ENCODE data around the gene NINL.

Gene NINL

GRCh38 chr20:25493748-25494505 lies 91.4 kb downstream of the NINL start:
- TF ChIP-seq, protein P1, sequence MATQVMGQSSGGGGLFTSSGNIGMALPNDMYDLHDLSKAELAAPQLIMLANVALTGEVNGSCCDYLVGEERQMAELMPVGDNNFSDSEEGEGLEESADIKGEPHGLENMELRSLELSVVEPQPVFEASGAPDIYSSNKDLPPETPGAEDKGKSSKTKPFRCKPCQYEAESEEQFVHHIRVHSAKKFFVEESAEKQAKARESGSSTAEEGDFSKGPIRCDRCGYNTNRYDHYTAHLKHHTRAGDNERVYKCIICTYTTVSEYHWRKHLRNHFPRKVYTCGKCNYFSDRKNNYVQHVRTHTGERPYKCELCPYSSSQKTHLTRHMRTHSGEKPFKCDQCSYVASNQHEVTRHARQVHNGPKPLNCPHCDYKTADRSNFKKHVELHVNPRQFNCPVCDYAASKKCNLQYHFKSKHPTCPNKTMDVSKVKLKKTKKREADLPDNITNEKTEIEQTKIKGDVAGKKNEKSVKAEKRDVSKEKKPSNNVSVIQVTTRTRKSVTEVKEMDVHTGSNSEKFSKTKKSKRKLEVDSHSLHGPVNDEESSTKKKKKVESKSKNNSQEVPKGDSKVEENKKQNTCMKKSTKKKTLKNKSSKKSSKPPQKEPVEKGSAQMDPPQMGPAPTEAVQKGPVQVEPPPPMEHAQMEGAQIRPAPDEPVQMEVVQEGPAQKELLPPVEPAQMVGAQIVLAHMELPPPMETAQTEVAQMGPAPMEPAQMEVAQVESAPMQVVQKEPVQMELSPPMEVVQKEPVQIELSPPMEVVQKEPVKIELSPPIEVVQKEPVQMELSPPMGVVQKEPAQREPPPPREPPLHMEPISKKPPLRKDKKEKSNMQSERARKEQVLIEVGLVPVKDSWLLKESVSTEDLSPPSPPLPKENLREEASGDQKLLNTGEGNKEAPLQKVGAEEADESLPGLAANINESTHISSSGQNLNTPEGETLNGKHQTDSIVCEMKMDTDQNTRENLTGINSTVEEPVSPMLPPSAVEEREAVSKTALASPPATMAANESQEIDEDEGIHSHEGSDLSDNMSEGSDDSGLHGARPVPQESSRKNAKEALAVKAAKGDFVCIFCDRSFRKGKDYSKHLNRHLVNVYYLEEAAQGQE (IDR thresholded peaks at IDR 0.05; ENCODE audit: insufficient read depth in 1 of 2, low read depth in 2 of 2, low read length in 2 of 2) = no peak
- TF ChIP-seq TAF1 (IDR thresholded peaks at IDR 0.05; ENCODE audit: borderline replicate concordance, insufficient read depth, low read length) (no peak), FOXP2 (optimal IDR thresholded peaks at IDR 0.05; ENCODE audit: borderline replicate concordance, extremely low read depth, extremely low read length, insufficient read depth) (no peak), POLR2AphosphoS5 (IDR thresholded peaks at IDR 0.05; ENCODE audit: low read depth, low read length) (no peak), SIN3A (IDR thresholded peaks at IDR 0.05; ENCODE audit: borderline replicate concordance, insufficient read depth, low read length) (no peak)

- TF ChIP-seq FOXP2 (optimal IDR thresholded peaks at IDR 0.05; ENCODE audit: borderline replicate concordance, extremely low read depth, extremely low read length, insufficient read depth) (no peak), TAF1 (IDR thresholded peaks at IDR 0.05; ENCODE audit: borderline replicate concordance, insufficient read depth, low read length) (no peak), POLR2AphosphoS5 (IDR thresholded peaks at IDR 0.05; ENCODE audit: low read depth, low read length) (no peak), SIN3A (IDR thresholded peaks at IDR 0.05; ENCODE audit: borderline replicate concordance, insufficient read depth, low read length) (no peak)
- TF ChIP-seq, protein P1 (IDR thresholded peaks at IDR 0.05; ENCODE audit: insufficient read depth in 1 of 2, low read depth in 2 of 2, low read length in 2 of 2) = no peak
Observed at GRCh38 chr20:25493137-25493536, 92.2 kb downstream of the NINL start.

DNA sequence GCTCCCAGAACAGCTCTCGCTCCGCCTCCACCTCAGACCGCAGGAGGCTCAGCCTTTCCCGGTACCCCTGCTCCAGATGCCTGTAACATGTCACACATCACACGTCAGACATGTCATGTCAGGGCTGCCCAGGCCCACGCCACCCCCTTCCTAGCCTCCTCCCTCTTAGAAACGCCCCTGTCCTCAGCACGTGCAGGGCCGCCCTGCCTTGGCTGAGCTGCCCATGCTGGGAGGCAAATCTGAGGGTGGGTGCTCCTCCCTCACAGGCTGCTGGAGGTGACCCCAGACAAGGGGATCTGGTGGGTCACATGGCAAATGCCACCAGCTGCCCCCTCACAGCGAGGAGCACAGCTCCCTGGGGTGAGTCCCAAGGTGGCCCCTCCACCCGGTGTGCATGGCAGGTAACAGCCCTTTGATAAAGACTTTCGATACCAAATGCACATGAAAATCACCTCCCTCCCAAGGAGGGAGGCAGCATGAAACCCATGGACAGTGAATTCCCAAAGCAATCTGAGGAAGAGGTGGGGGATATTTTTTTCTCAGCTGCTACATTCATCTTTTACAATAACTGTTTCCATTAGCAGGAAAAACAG lies 93.8 kb downstream of the NINL start:
- no peak for TF ChIP-seq FOXP2 (optimal IDR thresholded peaks at IDR 0.05; ENCODE audit: borderline replicate concordance, extremely low read depth, extremely low read length, insufficient read depth)
- no peak for TF ChIP-seq TAF1 (IDR thresholded peaks at IDR 0.05; ENCODE audit: borderline replicate concordance, insufficient read depth, low read length)
- TF ChIP-seq POLR2AphosphoS5 (IDR thresholded peaks at IDR 0.05; ENCODE audit: low read depth, low read length) = no peak
- no peak for TF ChIP-seq SIN3A (IDR thresholded peaks at IDR 0.05; ENCODE audit: borderline replicate concordance, insufficient read depth, low read length)
- TF ChIP-seq, protein P1 (IDR thresholded peaks at IDR 0.05; ENCODE audit: insufficient read depth in 1 of 2, low read depth in 2 of 2, low read length in 2 of 2) = no peak

DNA sequence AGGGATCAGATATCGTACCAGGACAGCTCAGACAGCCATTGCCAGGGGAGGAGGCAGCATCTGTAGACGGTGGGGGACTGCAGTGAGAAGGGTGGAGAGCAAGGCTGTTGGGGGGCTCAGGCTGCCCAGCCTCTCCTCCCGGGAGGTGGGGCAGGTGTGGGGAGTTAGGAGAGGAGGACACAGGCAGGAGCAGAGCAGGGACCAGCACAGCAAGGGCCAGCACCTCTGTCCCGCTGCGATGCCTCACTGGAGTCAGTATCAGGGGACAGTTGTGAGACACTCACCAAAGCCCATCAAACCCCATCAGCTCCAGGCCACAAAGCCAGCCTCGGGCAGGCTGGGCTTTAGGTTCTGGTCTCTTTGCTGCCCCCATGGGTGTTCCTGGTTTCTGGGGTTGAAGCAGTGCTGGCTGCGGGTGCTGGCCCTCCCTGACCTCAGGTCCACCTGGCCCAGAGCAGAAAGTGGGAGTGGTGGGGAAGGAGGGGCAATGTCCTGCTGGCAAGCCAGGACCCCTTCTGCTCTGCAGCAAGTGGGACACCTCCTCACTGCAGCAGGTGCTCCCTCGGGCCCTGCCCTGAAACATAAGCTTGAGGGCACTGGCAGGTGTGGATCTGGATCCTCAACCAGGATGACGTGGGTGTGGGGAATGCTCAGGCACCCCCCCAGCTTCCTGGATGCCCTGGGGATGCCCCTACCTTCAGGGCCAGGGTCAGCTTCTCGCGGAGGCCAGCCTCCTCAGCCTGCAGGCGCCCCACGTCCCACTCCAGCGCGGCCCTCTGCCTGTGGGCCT lies 94.5 kb downstream of the NINL start:
- TF ChIP-seq POLR2AphosphoS5 (IDR thresholded peaks at IDR 0.05; ENCODE audit: low read depth, low read length) = no peak
- no peak for TF ChIP-seq SIN3A (IDR thresholded peaks at IDR 0.05; ENCODE audit: borderline replicate concordance, insufficient read depth, low read length)
- TF ChIP-seq FOXP2 (optimal IDR thresholded peaks at IDR 0.05; ENCODE audit: borderline replicate concordance, extremely low read depth, extremely low read length, insufficient read depth) = no peak
- no peak for TF ChIP-seq TAF1 (IDR thresholded peaks at IDR 0.05; ENCODE audit: borderline replicate concordance, insufficient read depth, low read length)
- TF ChIP-seq, protein P1 (IDR thresholded peaks at IDR 0.05; ENCODE audit: insufficient read depth in 1 of 2, low read depth in 2 of 2, low read length in 2 of 2) = no peak
